ENCODE data around the gene IGFBP2. TPM values are rescaled to one million over a fixed set of nuclear protein-coding genes. Genes with fewer than 3 reads are reported as not detected.

Gene IGFBP2
- total RNA-seq, 1 experiment from 2014 or later: 363 TPM

DNA sequence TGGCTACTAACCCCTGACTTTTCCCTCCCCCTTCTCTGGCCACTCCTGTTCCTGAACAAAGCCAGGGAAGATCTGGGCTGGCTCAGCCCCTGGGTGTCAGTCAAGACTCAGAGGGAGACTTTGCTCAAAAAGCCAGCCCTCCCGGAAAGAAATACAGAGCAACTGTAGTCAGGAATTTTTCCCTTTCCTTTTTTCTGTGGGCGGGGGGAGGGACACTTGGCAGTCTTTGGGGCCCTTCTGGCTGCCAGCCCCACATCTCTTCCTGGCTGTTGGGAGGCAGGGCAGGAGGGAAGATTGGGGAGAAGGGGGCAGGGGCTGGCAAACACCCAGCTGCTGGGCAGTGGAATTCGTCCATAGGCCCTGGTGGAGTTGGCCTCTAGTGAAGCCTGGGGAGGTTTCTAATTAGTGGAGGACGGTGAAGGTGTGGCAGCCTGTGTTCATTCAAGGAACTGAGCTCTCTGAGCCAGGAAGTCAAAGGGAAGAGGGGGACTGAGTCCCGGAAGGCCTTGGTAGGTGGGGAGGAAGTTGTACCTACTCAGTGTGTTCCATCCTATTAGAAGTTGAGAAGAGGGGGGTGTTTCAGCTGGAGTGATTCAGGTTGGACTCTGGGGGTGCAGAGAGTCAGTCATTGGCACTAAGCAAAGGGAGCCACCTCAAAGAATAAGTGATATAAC is 10.9 kb downstream of the IGFBP2 start:
- peaks cover 37% of the 10 kb centered on the region; the same call in 1 of the 2 replicates for H3K79me2 ChIP-seq (ENCODE audit: insufficient read depth, low read length)

More for the DNA sequence above, 10.9 kb downstream of the IGFBP2 start:
- no peak overlapping the region for H3K9ac ChIP-seq (ENCODE audit: extremely low read depth, insufficient read length, low read length)
- no peak overlapping the region for H2AFZ ChIP-seq (ENCODE audit: low read length)
- H4K20me1 ChIP-seq (ENCODE audit: control insufficient read depth, insufficient read depth, insufficient read length): no peaks in the 10 kb centered on the region
- H2BK5ac ChIP-seq (ENCODE audit: insufficient read length, low read length): no peak overlapping the region
- no peaks in the 10 kb centered on the region for H3K79me1 ChIP-seq (ENCODE audit: insufficient read depth, low read depth, low read length, poor library complexity, severe bottlenecking)
- Mint-ChIP-seq H3K4me1 (peaks cover 43 to 56% of the 10 kb centered on the region in 2 experiments), H3K9me3 (peaks cover 0 to 5% of the 10 kb centered on the region in 2 experiments; a peak in 2 of 5 replicates), H3K27me3 (ENCODE audit: low read depth) (no peaks in the 10 kb centered on the region), H3K4me3 (peak overlapping the region in 1 of 2 experiments; percentile 34; a peak in 1 of 5 replicates), H3K27ac (peak overlapping the region; percentile 72 to 83 (median 81); a peak in 6 of 7 replicates), H3K36me3 (ENCODE audit: insufficient read depth in 1 of 3, low read depth in 3 of 3) (peaks cover 59 to 78% (median 73%) of the 10 kb centered on the region in 3 experiments)
- no peak overlapping the region for H3K14ac ChIP-seq (ENCODE audit: insufficient read depth, low read length)
- H3T11ph ChIP-seq (ENCODE audit: low read length): no peak overlapping the region
- peaks cover 13% of the 10 kb centered on the region for H3K4me1 ChIP-seq (ENCODE audit: insufficient read depth, low read length)
- H3K4me2 ChIP-seq (ENCODE audit: insufficient read depth, insufficient read length, low read length): no peak overlapping the region
- no peak overlapping the region for H2AK5ac ChIP-seq (ENCODE audit: insufficient read length, low read length)
- H3K9me3 ChIP-seq (ENCODE audit: control insufficient read depth, low read depth, low read length): no peaks in the 10 kb centered on the region
- H4K5ac ChIP-seq (ENCODE audit: insufficient read length, low read depth, low read length): no peak overlapping the region
- H3K27ac ChIP-seq (ENCODE audit: insufficient read length, low read depth, low read length): no peak overlapping the region
- H2BK120ac ChIP-seq (ENCODE audit: low read depth, low read length, poor library complexity, severe bottlenecking): no peak overlapping the region
- H2BK20ac ChIP-seq (ENCODE audit: low read depth, low read length, poor library complexity, severe bottlenecking): no peak overlapping the region
- TF ChIP-seq, protein P1, sequence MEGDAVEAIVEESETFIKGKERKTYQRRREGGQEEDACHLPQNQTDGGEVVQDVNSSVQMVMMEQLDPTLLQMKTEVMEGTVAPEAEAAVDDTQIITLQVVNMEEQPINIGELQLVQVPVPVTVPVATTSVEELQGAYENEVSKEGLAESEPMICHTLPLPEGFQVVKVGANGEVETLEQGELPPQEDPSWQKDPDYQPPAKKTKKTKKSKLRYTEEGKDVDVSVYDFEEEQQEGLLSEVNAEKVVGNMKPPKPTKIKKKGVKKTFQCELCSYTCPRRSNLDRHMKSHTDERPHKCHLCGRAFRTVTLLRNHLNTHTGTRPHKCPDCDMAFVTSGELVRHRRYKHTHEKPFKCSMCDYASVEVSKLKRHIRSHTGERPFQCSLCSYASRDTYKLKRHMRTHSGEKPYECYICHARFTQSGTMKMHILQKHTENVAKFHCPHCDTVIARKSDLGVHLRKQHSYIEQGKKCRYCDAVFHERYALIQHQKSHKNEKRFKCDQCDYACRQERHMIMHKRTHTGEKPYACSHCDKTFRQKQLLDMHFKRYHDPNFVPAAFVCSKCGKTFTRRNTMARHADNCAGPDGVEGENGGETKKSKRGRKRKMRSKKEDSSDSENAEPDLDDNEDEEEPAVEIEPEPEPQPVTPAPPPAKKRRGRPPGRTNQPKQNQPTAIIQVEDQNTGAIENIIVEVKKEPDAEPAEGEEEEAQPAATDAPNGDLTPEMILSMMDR (conservative IDR thresholded peaks at IDR 0.05): no peak
- H4K8ac ChIP-seq (replicated peaks; ENCODE audit: insufficient read length, low read depth, low read length): no peak overlapping the region
- no CpG with 5 or more reads among the region's 5 CpGs for WGBS (ENCODE audit: extremely low coverage, insufficient read length, low lambda C conversion rate)
- no peaks in the 10 kb centered on the region for H3K23me2 ChIP-seq (ENCODE audit: insufficient read length, low read depth, low read length, poor library complexity, severe bottlenecking)
- H4K91ac ChIP-seq (ENCODE audit: insufficient read length, low read depth, low read length): no peak overlapping the region
- H2BK12ac ChIP-seq (ENCODE audit: insufficient read length, low read depth, low read length): no peak overlapping the region
- no peak overlapping the region for H3K23ac ChIP-seq (ENCODE audit: insufficient read length, low read depth, low read length)
- no peak overlapping the region for H2BK15ac ChIP-seq (ENCODE audit: low read depth, low read length)
- DNase-seq: no peak
- H3K4ac ChIP-seq (ENCODE audit: low read depth, low read length): no peak overlapping the region
- no peaks in the 10 kb centered on the region for H3K27me3 ChIP-seq (ENCODE audit: insufficient read depth, low read length)
- no peak overlapping the region for H3K56ac ChIP-seq (ENCODE audit: insufficient read length, low read depth, low read length)
- no peak overlapping the region for H3K18ac ChIP-seq (ENCODE audit: insufficient read length, low read depth, low read length)
